SU-DHL-6 (cell line): ENCODE data around the gene SETD2.

Source experiments
- H2AFZ ChIP-seq: fragments of 200-600 bp; sonication (generic); 2 replicates; pipeline ENCODE4 v1.6.1; 2014; ENCODE audit warnings: low read depth, mild to moderate bottlenecking, moderate library complexity, mixed read lengths, antibody characterized with exemption, low read length; ENCODE audit not compliant: severe bottlenecking
- H3F3A ChIP-seq: fragments of 200-600 bp; shearing (Covaris generic); 2 replicates; pipeline ENCODE4 v1.6.0; 2016; ENCODE audit warnings: antibody characterized with exemption, mild to moderate bottlenecking; ENCODE audit not compliant: insufficient read depth
- H3K27ac ChIP-seq: fragments of 200-600 bp; sonication (generic); 2 replicates; pipeline ENCODE4 v1.5.1; 2016; ENCODE audit warnings: low read depth, mild to moderate bottlenecking, low read length, moderate library complexity, mixed read lengths
- H3K27me3 ChIP-seq: fragments of 200-600 bp; sonication (generic), shearing (Covaris generic); 2 replicates; pipeline ENCODE4 v1.6.0; 2014; ENCODE audit warnings: mild to moderate bottlenecking, low read length
- H3K36me3 ChIP-seq: fragments of 200-600 bp; sonication (generic); 2 replicates; pipeline ENCODE4 v1.6.1; 2014; ENCODE audit warnings: mild to moderate bottlenecking, low read length, mixed read lengths
- H3K4me2 ChIP-seq: fragments of 300-600, 200-600 bp; shearing (Covaris generic), sonication (generic); 2 replicates; pipeline ENCODE4 v1.6.0; 2014; ENCODE audit warnings: low read length, low read depth, mild to moderate bottlenecking; ENCODE audit not compliant: poor library complexity, severe bottlenecking
- H3K4me3 ChIP-seq: fragments of 200-600 bp; sonication (generic); 2 replicates; pipeline ENCODE4 v1.5.1; 2014; ENCODE audit warnings: antibody characterized with exemption, low read length, mild to moderate bottlenecking, mixed read lengths; ENCODE audit not compliant: insufficient read depth, poor library complexity, severe bottlenecking
- H3K79me2 ChIP-seq: fragments of 200-600 bp; sonication (generic); 2 replicates; pipeline ENCODE4 v1.6.1; 2014; ENCODE audit warnings: mild to moderate bottlenecking, low read length, moderate library complexity; ENCODE audit not compliant: insufficient read depth
- H3K9ac ChIP-seq: fragments of 200-600 bp; sonication (generic); 2 replicates; pipeline ENCODE4 v1.7.0; 2014; ENCODE audit warnings: mild to moderate bottlenecking, low read length
- H3K9me2 ChIP-seq: fragments of 200-600 bp; sonication (generic); replicated peaks from 2 replicates; pipeline ENCODE4 v1.6.1; 2014; ENCODE audit warnings: low read length; ENCODE audit not compliant: insufficient read depth
- H3K9me3 ChIP-seq: fragments of 200-600 bp; sonication (generic); 2 replicates; pipeline ENCODE4 v1.6.1; 2014; ENCODE audit warnings: low read length, mixed read lengths; ENCODE audit not compliant: insufficient read depth
- H4K20me1 ChIP-seq: fragments of 200-600 bp; sonication (generic); 2 replicates; pipeline ENCODE4 v1.6.1; 2014; ENCODE audit warnings: low read depth, mild to moderate bottlenecking, antibody characterized with exemption, low read length, moderate library complexity, mixed read lengths
- CTCF ChIP-seq: fragments of 200-600 bp; sonication (generic); IDR thresholded peaks from one replicate; pipeline ENCODE4 v1.5.1; 2017; ENCODE audit warnings: antibody characterized with exemption, mild to moderate bottlenecking, low read length, moderate library complexity; ENCODE audit not compliant: insufficient read depth, poor library complexity, severe bottlenecking
- EZH2phosphoT487 ChIP-seq: fragments of 200-600 bp; sonication (generic), shearing (Covaris generic); conservative IDR thresholded peaks from 2 replicates; pipeline ENCODE4 v1.6.1; 2018; ENCODE audit warnings: mild to moderate bottlenecking, antibody characterized with exemption, low read length, moderate library complexity, mixed read lengths

SETD2 gene

GRCh38 chr3:46979958-46980497 lies 183.9 kb downstream of the SETD2 start:
- peaks cover 17% of the 10 kb centered on the region for H3K79me2 ChIP-seq

GRCh38 chr3:46978985-46979944 lies 184.6 kb downstream of the SETD2 start, which contains the start of gene NBEAL2:
Gene NBEAL2 (plus strand): TSS chr3:46979666. CDS start chr3:46979862, 196 bp downstream.
- Histone ChIP-seq H3F3A (peaks cover 10% of the 10 kb centered on the region), H3K4me2 (peak within 1 kb of the TSS; percentile 95), H3K27ac (peak within 1 kb of the TSS; percentile 42), H3K9ac (peak within 1 kb of the TSS; percentile 81), H3K27me3 (no peaks in the 10 kb centered on the region), H3K9me2 (no peaks in the 10 kb centered on the region), H3K36me3 (no peaks in the 10 kb centered on the region), H3K4me3 (peak within 1 kb of the TSS; percentile 86), H4K20me1 (peaks cover under 1% of the 10 kb centered on the region; the same call in 1 of the 2 replicates), H3K79me2 (peaks cover 24% of the 10 kb centered on the region), H2AFZ (peak within 1 kb of the TSS; percentile 76), H3K9me3 (no peaks in the 10 kb centered on the region)
- TF ChIP-seq EZH2phosphoT487: no peak
- TF ChIP-seq CTCF: no peak

More at GRCh38 chr3:46979958-46980497, 183.9 kb downstream of the SETD2 start:
- H3K36me3 ChIP-seq: no peaks in the 10 kb centered on the region
- H3K27ac ChIP-seq: peak overlapping the region; percentile 41
- peak overlapping the region; percentile 86 for H3K4me3 ChIP-seq
- no peaks in the 10 kb centered on the region for H3K9me2 ChIP-seq
- H3K9me3 ChIP-seq: no peaks in the 10 kb centered on the region
- peak overlapping the region; percentile 81 for H3K9ac ChIP-seq
- peak overlapping the region; percentile 66 for H2AFZ ChIP-seq
- no peak for TF ChIP-seq EZH2phosphoT487
- TF ChIP-seq CTCF: no peak
- H3F3A ChIP-seq: peaks cover 3% of the 10 kb centered on the region
- no peaks in the 10 kb centered on the region for H3K27me3 ChIP-seq
- peak overlapping the region; percentile 91 for H3K4me2 ChIP-seq
- H4K20me1 ChIP-seq: no peaks in the 10 kb centered on the region

- Histone ChIP-seq H4K20me1 (peaks cover 7% of the 10 kb centered on the region; the same call in 1 of the 2 replicates), H3K27ac (0 out of 2 replicates have a peak overlapping the region, but pooled peaks have one; percentile 18), H3K4me2 (peak overlapping the region; percentile 95), H3K27me3 (no peaks in the 10 kb centered on the region), H3K9me2 (no peaks in the 10 kb centered on the region), H3K9ac (peak overlapping the region; percentile 81), H3K4me3 (no peak overlapping the region), H3K36me3 (no peaks in the 10 kb centered on the region; the same call in 1 of the 2 replicates), H2AFZ (no peak overlapping the region), H3K9me3 (no peaks in the 10 kb centered on the region), H3K79me2 (peaks cover 33% of the 10 kb centered on the region), H3F3A (peaks cover 14% of the 10 kb centered on the region)
- TF ChIP-seq EZH2phosphoT487: no peak
- no peak for TF ChIP-seq CTCF
Measured at GRCh38 chr3:46978381-46978780, 185.5 kb downstream of the SETD2 start.
